Fibroblast of pulmonary artery (primary cell): ENCODE results near the gene CHP1.
A peak's percentile ranks its signal among the peaks of the same experiment; 100 is the strongest.
"Not testable (repeated sequence)": the region's sequence is repeated elsewhere in the genome, so short reads cannot be mapped to it uniquely, and the experiment has no call there.

Source experiments
- DNase-seq: peaks from one replicate; pipeline ENCODE4 v3.0.0-alpha.2; 2010; ENCODE audit warnings: low read depth
- H3K4me3 ChIP-seq: replicated peaks from 2 replicates; pipeline ENCODE4 v1.5.1; 2011; ENCODE audit warnings: low read depth, mild to moderate bottlenecking, control low read depth, low read length, moderate library complexity
- CTCF ChIP-seq: IDR thresholded peaks from 2 replicates; pipeline ENCODE4 v1.5.1; 2011; ENCODE audit warnings: mild to moderate bottlenecking, control low read depth, low read length, inconsistent platforms; ENCODE audit errors: missing control alignments

CHP1 gene

GRCh38 chr15:41233367-41233771 is 2.3 kb downstream of the CHP1 start:
- no peak overlapping the region for H3K4me3 ChIP-seq
- no peak for TF ChIP-seq CTCF
- peak; percentile 80 for DNase-seq

GRCh38 chr15:41235228-41235627 is 4.2 kb downstream of the CHP1 start:
- DNase-seq: not testable (repeated sequence)

GRCh38 chr15:41235929-41236328 is 4.9 kb downstream of the CHP1 start:
- DNase-seq: no peak
- TF ChIP-seq CTCF: no peak
- H3K4me3 ChIP-seq: no peak overlapping the region

More at GRCh38 chr15:41235228-41235627, 4.2 kb downstream of the CHP1 start:
- not testable (repeated sequence) for H3K4me3 ChIP-seq

GRCh38 chr15:41238100-41238499 is 7.0 kb downstream of the CHP1 start:
- TF ChIP-seq CTCF: no peak
- H3K4me3 ChIP-seq: no peak overlapping the region
- DNase-seq: no peak

GRCh38 chr15:41241221-41241964 is 10.3 kb downstream of the CHP1 start:
- no peak for TF ChIP-seq CTCF
- no peak overlapping the region for H3K4me3 ChIP-seq
- peak; percentile 29 for DNase-seq

GRCh38 chr15:41250745-41251144 is 19.7 kb downstream of the CHP1 start:
- not testable (repeated sequence) for DNase-seq, H3K4me3 ChIP-seq

- no peak for TF ChIP-seq CTCF
Observed at GRCh38 chr15:41251411-41251810, 20.3 kb downstream of the CHP1 start.

GRCh38 chr15:41254560-41254959 is 23.5 kb downstream of the CHP1 start:
- DNase-seq: no peak
- TF ChIP-seq CTCF: no peak
- H3K4me3 ChIP-seq: no peak overlapping the region

More at GRCh38 chr15:41251411-41251810, 20.3 kb downstream of the CHP1 start:
- no peak overlapping the region for H3K4me3 ChIP-seq
- no peak for DNase-seq
